Measurements from ENCODE around the gene XIRP1.

GRCh38 chr3:39207361-39208186 lies 15.2 kb upstream of the XIRP1 start:
- TF ChIP-seq CTCF (IDR thresholded peaks at IDR 0.05; ENCODE audit: low read length), result no peak
- TF ChIP-seq EZH2 (optimal IDR thresholded peaks at IDR 0.05; ENCODE audit: low read depth, low read length), result no peak
- TF ChIP-seq EZH2phosphoT487 (IDR thresholded peaks at IDR 0.05; ENCODE audit: low read length), result no peak

Measured in MM.1S (cell line).